NCI-H1092 (cell line): ENCODE results near the gene RD3L.

ENCODE experiments used
- DNase-seq: peaks from one replicate; lab custom pipeline; 2025; lab: John Stamatoyannopoulos, UW

RD3L gene

GRCh38 chr14:103896578-103896977 lies 45.8 kb downstream of the RD3L start:
- DNase-seq, result no peak

DNA sequence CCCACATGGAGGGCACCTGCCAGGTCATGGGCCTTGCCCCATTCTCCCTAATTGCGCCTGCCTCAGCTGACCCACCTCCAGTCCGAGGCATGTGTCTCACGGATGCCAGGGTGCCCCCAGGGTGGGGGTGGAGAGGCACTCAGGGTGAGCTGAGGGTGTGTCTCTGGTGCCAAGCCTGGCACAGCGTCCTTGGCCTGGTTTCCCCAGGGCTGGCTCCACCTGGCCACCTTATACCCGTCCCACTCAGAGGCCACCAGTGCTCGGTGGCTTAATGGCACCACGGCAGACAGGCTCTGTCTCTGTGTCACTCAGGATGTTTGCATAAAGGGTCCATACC lies 47.6 kb downstream of the RD3L start:
- DNase-seq, result no peak

DNA sequence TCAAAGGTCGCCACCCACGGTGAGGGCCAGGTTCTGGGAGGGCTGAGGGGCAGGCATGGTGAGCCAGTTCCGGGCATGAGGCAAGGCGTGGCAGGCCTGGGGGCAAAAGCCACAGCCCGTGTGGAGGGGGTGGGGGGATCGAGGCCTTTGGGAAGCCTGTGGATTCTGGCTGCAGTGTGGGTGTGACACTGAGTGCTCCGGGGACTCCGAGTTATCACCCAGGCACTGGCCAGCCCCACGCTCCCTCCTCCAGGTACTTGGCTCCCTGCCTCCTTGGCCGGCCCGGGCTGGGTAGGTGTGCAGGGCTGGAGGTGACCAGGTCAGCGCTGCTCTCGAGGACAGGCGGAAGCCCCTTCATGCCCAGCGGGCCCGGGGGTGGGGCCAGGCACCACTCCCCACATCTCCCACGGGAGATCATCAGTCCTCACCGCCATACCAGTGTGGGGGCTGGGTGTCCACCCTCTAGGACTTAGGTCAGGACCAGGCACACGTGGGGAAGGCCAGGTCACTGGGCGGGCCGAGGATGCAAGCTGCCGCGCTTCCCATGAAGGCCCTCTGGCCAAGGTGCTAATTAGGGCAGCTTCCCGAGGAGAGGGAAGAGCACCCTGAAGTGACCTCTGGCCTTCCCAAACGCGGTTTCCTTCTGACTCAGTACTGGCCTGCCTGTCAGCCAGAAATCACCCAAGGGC lies 48.2 kb downstream of the RD3L start:
- no peak for DNase-seq

DNA sequence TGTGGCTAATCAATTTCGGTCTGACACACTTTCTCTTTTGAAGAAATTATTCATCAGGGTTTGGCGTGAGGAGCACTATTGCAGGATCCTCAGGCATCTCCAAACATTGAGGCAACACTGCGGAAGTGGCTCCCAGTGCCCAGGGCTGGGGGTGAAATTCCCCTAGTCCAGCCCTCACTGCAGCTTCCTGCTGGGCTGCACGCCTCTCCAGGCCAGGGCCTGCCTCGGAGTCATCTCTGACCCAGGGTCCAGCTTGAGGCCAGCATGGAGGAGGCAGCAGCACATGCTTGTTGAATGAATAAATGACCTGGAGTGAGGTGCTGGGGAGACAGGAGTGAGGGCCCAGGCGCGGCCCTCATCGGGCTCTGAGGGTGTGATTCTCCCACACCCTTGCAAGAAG lies 50.1 kb downstream of the RD3L start:
- no peak for DNase-seq

GRCh38 chr14:103891667-103892215 lies 50.6 kb downstream of the RD3L start:
- DNase-seq, result no peak

DNA sequence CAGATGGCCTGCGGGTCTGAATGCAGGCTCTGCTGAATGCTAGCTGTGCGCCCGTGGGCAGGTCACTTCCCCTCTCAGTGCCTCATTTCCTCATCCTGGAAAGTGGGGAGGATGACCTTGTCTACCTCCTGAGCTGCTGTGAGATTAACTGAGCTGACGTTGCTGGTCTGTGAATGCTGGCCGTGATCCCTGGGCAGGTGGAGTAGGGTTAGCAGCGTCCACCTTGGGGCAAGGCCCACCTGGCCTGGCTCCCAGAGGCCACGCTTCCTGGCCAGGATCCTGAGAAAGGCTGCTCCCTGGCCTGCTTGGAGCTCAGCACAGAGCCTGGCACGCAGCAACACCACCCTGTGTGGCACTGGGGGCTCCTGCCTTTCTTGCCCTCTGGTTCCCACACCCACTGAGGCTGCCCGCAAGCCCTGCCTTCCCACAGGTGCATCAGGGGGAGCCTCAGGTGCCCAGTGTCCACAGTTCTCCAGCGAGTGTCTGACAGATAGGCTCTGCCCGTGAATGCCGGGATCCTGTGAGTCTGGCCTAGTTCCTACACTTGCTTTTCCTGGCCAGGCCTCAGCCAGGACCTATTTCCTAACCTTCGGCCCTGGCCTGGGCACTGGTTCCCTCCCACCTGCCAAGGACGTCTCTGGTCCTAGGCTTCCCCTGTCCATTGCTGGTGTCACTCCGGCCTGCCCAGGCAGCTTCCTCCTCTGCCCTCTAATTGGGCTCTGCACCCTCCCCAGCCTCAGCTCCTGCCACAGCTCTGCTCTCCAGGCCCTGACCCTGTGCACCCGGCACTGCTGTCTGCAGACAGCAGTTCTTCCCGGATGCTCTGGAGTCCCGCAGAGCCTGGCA lies 51.3 kb downstream of the RD3L start:
- DNase-seq, result no peak
